GM23338 (cell line): Measurements from ENCODE around the gene COL8A2. TPM values are rescaled to one million over a fixed set of nuclear protein-coding genes. Genes with fewer than 3 reads are reported as not detected.

Source experiments
- ATAC-seq: fragments of 200-7000 bp; cut with Tn5 transposase; 3 replicates; pipeline ENCODE4 v1.9.1; 2020
- DNase-seq: peaks from one replicate; pipeline ENCODE4 v3.0.0-alpha.2; 2015; ENCODE audit warnings: low spot score
- H2AFZ ChIP-seq: fragments of 200-600 bp; sonication (generic); 2 replicates; pipeline ENCODE4 v1.8.0; 2016; ENCODE audit warnings: antibody characterized with exemption, mild to moderate bottlenecking, moderate library complexity
- H3F3A ChIP-seq: fragments of 200-600 bp; sonication (generic); replicated peaks from 2 replicates; pipeline ENCODE4 v1.8.0; 2017; ENCODE audit warnings: antibody characterized with exemption, mixed run types, low read depth
- H3K27ac ChIP-seq: fragments of 200-600 bp; sonication (generic); 2 replicates; pipeline ENCODE4 v1.6.1; 2016; ENCODE audit warnings: low read depth
- H3K27me3 ChIP-seq: fragments of 200-600 bp; sonication (generic); 2 replicates; pipeline ENCODE4 v1.8.0; 2016; ENCODE audit warnings: mild to moderate bottlenecking, mixed run types, moderate library complexity; ENCODE audit not compliant: insufficient read depth
- H3K36me3 ChIP-seq: fragments of 200-600 bp; sonication (generic); 2 replicates; pipeline ENCODE4 v1.8.0; 2016; ENCODE audit warnings: mild to moderate bottlenecking; ENCODE audit not compliant: insufficient read depth
- H3K4me1 ChIP-seq: fragments of 200-600 bp; sonication (generic); 2 replicates; pipeline ENCODE4 v1.8.0; 2016; ENCODE audit warnings: mild to moderate bottlenecking, moderate library complexity; ENCODE audit not compliant: insufficient read depth
- H3K4me2 ChIP-seq: fragments of 200-600 bp; sonication (generic); 2 replicates; pipeline ENCODE4 v1.7.1; 2017; ENCODE audit warnings: mixed run types
- H3K4me3 ChIP-seq: fragments of 200-600 bp; sonication (generic); 2 replicates; pipeline ENCODE4 v1.6.1; 2016; ENCODE audit warnings: mixed run types
- H3K79me2 ChIP-seq: fragments of 200-600 bp; sonication (generic); replicated peaks from 2 replicates; pipeline ENCODE4 v1.8.0; 2017; ENCODE audit warnings: mild to moderate bottlenecking; ENCODE audit not compliant: insufficient read depth
- H3K9me2 ChIP-seq: fragments of 200-600 bp; sonication (generic); 2 replicates; pipeline ENCODE4 v1.8.0; 2017; ENCODE audit not compliant: insufficient read depth
- H4K20me1 ChIP-seq: fragments of 200-600 bp; sonication (generic); replicated peaks from 2 replicates; pipeline ENCODE4 v1.8.0; 2017; ENCODE audit warnings: mild to moderate bottlenecking; ENCODE audit not compliant: insufficient read depth
- H3K27ac Mint-ChIP-seq: 2 replicates; pipeline ENCODE4 v1.8.0; 2020; ENCODE audit warnings: inconsistent platforms, mild to moderate bottlenecking, moderate library complexity, mixed read lengths
- H3K27me3 Mint-ChIP-seq: 3 replicates; pipeline ENCODE4 v1.8.0; 2022; ENCODE audit warnings: low read depth, mild to moderate bottlenecking, moderate library complexity, mixed read lengths, inconsistent platforms; ENCODE audit not compliant: insufficient read depth, poor library complexity
- H3K36me3 Mint-ChIP-seq: 3 replicates; pipeline ENCODE4 v1.8.0; 2021; ENCODE audit warnings: low read depth, mild to moderate bottlenecking, inconsistent platforms, moderate library complexity, mixed read lengths
- H3K4me1 Mint-ChIP-seq: 3 replicates; pipeline ENCODE4 v1.8.0; 2020; ENCODE audit warnings: mild to moderate bottlenecking, inconsistent platforms, mixed read lengths
- H3K4me3 Mint-ChIP-seq: 3 replicates; pipeline ENCODE4 v1.8.0; 2021; ENCODE audit warnings: moderate library complexity, mild to moderate bottlenecking, inconsistent platforms, mixed read lengths
- H3K9me3 Mint-ChIP-seq: 3 replicates; pipeline ENCODE4 v1.8.0; 2020; ENCODE audit warnings: moderate library complexity, mild to moderate bottlenecking, inconsistent platforms, mixed read lengths
- CREB1 ChIP-seq: fragments of 250-450 bp; sonication (Bioruptor Pico); IDR thresholded peaks from 2 replicates; pipeline ENCODE4 v1.5.0; 2020; ENCODE audit warnings: low read depth, mild to moderate bottlenecking, moderate library complexity
- CTCF ChIP-seq, 2 experiments: fragments of 200-600 bp in 1 of 2; sonication (generic) in 1 of 2; conservative IDR thresholded peaks; 2 replicates each; pipeline versions ENCODE4 v1.5.1 to v1.6.1; 2016 to 2017; ENCODE audit warnings: antibody characterized with exemption in 2 of 2, low read depth in 2 of 2, mild to moderate bottlenecking in 2 of 2, moderate library complexity in 1 of 2
- ETS1 ChIP-seq: IDR thresholded peaks from 2 replicates; pipeline ENCODE4 v1.6.1; 2016; ENCODE audit warnings: antibody characterized with exemption
- EZH2phosphoT487 ChIP-seq: fragments of 200-600 bp; sonication (generic); IDR thresholded peaks from one replicate; pipeline ENCODE4 v1.8.1; 2018; ENCODE audit warnings: antibody characterized with exemption; ENCODE audit not compliant: unreplicated experiment
- POLR2AphosphoS5 ChIP-seq: IDR thresholded peaks from 2 replicates; pipeline ENCODE4 v1.6.1; 2016; ENCODE audit warnings: antibody characterized with exemption, low read depth
- STAT1 ChIP-seq: IDR thresholded peaks from one replicate; pipeline ENCODE4 v1.6.1; 2016; ENCODE audit warnings: antibody characterized with exemption; ENCODE audit not compliant: unreplicated experiment
- ZNF114 ChIP-seq: fragments of 250-450 bp; sonication (Bioruptor Pico); IDR thresholded peaks from 2 replicates; pipeline ENCODE4 v1.5.0; 2020; ENCODE audit warnings: mild to moderate bottlenecking, moderate library complexity
- ZNF331 ChIP-seq: fragments of 250-450 bp; sonication (Bioruptor Pico); IDR thresholded peaks from 2 replicates; pipeline ENCODE4 v1.5.0; 2020; ENCODE audit warnings: low read depth, mild to moderate bottlenecking, moderate library complexity
- ZNF462 ChIP-seq: fragments of 250-450 bp; sonication (Bioruptor Pico); IDR thresholded peaks from 2 replicates; pipeline ENCODE4 v1.5.0; 2020; ENCODE audit warnings: mild to moderate bottlenecking, moderate library complexity
- polyA plus RNA-seq: library from polyadenylated mRNA; unstranded; fragments of >200 nt; fragmentation: Nextera tagmentation; extraction: Ambion mirVana; gene quantifications from 2 replicates; pipeline ENCODE4 v1.2.1, GENCODE V29; 2016
- total RNA-seq: library from RNA; depleted of rRNA; stranded (reverse); fragments of >200 nt; shearing (Covaris generic); gene quantifications from 2 replicates; pipeline ENCODE4 v1.2.3, GENCODE V29; 2014

The COL8A2 gene
- total and polyA plus RNA-seq, 2 experiments from 2014 or later = 0.95 to 4.9 TPM

DNA sequence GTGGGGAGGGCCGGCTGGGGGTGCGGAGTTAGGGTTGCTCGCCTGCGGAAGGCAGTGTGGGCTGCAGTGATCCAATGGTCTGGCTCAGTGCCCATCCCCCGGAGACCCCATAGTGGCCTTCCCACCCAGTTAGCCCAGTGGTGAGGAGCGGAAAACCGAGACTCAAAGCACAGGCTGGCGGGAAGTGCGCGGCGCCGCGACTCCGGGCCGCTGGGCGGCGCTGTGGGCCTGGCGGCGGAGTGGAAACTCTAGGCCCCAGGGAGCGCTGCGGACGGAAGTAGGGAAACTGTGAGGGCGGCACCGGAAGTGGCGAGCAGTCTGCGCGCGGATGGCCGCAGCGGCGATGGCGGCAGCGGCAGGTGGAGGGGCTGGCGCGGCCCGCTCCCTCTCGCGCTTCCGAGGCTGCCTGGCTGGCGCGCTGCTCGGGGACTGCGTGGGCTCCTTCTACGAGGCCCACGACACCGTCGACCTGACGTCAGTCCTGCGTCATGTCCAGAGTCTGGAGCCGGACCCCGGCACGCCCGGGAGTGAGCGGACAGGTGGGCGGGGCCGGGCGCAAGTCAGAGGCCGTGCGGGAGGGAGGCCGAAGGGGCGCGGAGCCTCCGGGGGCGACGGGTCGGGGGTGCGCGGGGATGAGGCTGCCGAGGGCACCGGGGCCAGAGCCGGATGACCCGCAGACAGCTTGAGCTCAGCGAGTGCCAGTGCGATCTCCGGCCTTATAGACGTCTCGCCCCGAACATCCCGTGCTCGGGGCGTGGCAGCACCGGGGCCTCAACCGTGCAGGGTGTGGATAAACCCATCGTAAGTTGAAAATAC, 36.2 kb downstream of the COL8A2 start, which contains the start of gene ADPRS:
TSS of gene ADPRS (plus strand) at position 316 of the 816 bp plus-strand sequence. CDS start at position 329, 13 bp downstream.
- Histone ChIP-seq H2AFZ (peak within 1 kb of the TSS; percentile 98), H3K4me3 (peak within 1 kb of the TSS; percentile 95), H3K4me2 (peak within 1 kb of the TSS; percentile 96), H3F3A (0 out of 2 replicates have a peak, but pooled peaks cover 7% of the 10 kb centered on the region), H3K27ac (no peak within 1 kb of the TSS; the same call in 1 of the 2 replicates), H3K36me3 (peaks cover 11% of the 10 kb centered on the region; the same call in 1 of the 2 replicates), H4K20me1 (peaks cover 3% of the 10 kb centered on the region; the same call in 1 of the 2 replicates), H3K27me3 (no peaks in the 10 kb centered on the region), H3K4me1 (peaks cover 6% of the 10 kb centered on the region; the same call in 1 of the 2 replicates), H3K9me2 (no peaks in the 10 kb centered on the region), H3K79me2 (peaks cover 13% of the 10 kb centered on the region)
- no peaks in the 10 kb centered on the region; the same call in 2 of the 3 replicates for H3K9me3 Mint-ChIP-seq
- TF ChIP-seq STAT1 = no peak
- no peak for TF ChIP-seq ZNF114
- no peak for TF ChIP-seq EZH2phosphoT487
- peak; percentile 98 for TF ChIP-seq POLR2AphosphoS5
- TF ChIP-seq ETS1 = peak; percentile 91
- no peak for TF ChIP-seq ZNF462 (CRISPR knock-in tag)
- TF ChIP-seq CREB1 (CRISPR knock-in tag) = peak; percentile 94
- TF ChIP-seq ZNF331 (CRISPR knock-in tag) = peak; percentile 74
- peak; percentile 87 to 97 for TF ChIP-seq CTCF (conservative IDR thresholded peaks at IDR 0.05; ENCODE audit: low read depth in 2 of 2)
- H3K36me3 Mint-ChIP-seq = peaks cover 22% of the 10 kb centered on the region
- DNase-seq = peak; percentile 94
- H3K4me1 Mint-ChIP-seq = peaks cover 14% of the 10 kb centered on the region
- peak within 1 kb of the TSS; percentile 89 for H3K27ac Mint-ChIP-seq
- H3K27me3 Mint-ChIP-seq = peaks cover 9% of the 10 kb centered on the region
- peak; percentile 67 for ATAC-seq
- peak within 1 kb of the TSS; percentile 91 for H3K4me3 Mint-ChIP-seq
